ENCODE measurements around the gene SAMD8. TPM values are rescaled to one million over a fixed set of nuclear protein-coding genes. Genes with fewer than 3 reads are reported as not detected.

SAMD8 gene
- total RNA-seq, 1 experiment from 2014 or later: 23.6 TPM

DNA sequence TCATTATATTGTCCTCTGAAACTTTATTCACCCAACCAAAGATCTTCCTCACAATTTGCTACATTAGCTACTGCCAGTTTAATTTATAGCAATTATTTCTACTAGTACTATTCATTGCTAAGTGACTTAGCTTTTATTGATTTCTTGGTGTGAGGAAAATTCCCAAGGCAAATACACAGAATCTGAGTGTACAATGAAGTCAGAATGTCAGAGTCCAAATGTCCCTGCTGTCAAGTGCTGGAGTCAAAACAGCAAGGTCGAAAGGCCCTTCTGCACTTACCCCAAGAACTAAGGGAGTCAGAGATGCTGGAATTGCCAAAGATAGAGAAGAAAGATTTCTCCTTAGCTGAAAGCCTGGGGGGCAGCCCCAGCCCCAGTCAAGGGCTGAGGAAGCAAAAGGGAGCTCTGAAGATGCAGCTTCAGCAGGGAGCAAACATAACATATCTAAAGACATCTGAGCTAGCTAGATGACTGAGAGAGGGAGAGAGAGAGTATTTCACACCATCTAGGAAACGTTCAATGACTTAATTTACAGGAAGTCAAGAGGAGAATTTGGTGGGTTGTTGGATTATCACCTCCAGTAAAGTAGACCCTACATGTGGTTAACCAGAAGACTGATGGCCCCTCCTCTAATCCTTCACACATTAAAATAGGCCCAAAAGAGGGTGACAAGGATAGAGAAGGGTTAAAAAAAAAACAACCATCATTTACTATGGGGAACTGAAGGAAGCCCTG, 36.6 kb upstream of the SAMD8 start:
- CTCF ChIA-PET: no interaction called here

More for the DNA sequence above, 36.6 kb upstream of the SAMD8 start:
- no peaks in the 10 kb centered on the region for H3K9me3 ChIP-seq (ENCODE audit: control insufficient read depth in 1 of 2, insufficient read depth in 1 of 2, low read depth in 1 of 2, low read length in 2 of 2)
- DNase-seq (ENCODE audit: low read depth, low spot score): no peak
- no peak overlapping the region for H3K4me3 ChIP-seq (replicated peaks in 1 of 2; ENCODE audit: low read depth in 1 of 2, low read length in 2 of 2)
- H3K4me2 ChIP-seq (ENCODE audit: low read length): no peak overlapping the region
- no peak overlapping the region for H3K9ac ChIP-seq (ENCODE audit: low read length)
- BruUV-seq (replicated peaks): no TSS peak
- ATAC-seq: no peak
- TF ChIP-seq ZNF274 (IDR thresholded peaks at IDR 0.05; ENCODE audit: low read depth, low read length): no peak
- no peak for TF ChIP-seq FOSL1 (IDR thresholded peaks at IDR 0.05; ENCODE audit: low read depth)
- TF ChIP-seq CBX3 (IDR thresholded peaks at IDR 0.05; ENCODE audit: low read depth): no peak
- TF ChIP-seq, protein P1, sequence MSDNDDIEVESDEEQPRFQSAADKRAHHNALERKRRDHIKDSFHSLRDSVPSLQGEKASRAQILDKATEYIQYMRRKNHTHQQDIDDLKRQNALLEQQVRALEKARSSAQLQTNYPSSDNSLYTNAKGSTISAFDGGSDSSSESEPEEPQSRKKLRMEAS (IDR thresholded peaks at IDR 0.05): no peak
- no peak for TF ChIP-seq CEBPB (IDR thresholded peaks at IDR 0.05; ENCODE audit: low read depth)
- TF ChIP-seq, protein P2, sequence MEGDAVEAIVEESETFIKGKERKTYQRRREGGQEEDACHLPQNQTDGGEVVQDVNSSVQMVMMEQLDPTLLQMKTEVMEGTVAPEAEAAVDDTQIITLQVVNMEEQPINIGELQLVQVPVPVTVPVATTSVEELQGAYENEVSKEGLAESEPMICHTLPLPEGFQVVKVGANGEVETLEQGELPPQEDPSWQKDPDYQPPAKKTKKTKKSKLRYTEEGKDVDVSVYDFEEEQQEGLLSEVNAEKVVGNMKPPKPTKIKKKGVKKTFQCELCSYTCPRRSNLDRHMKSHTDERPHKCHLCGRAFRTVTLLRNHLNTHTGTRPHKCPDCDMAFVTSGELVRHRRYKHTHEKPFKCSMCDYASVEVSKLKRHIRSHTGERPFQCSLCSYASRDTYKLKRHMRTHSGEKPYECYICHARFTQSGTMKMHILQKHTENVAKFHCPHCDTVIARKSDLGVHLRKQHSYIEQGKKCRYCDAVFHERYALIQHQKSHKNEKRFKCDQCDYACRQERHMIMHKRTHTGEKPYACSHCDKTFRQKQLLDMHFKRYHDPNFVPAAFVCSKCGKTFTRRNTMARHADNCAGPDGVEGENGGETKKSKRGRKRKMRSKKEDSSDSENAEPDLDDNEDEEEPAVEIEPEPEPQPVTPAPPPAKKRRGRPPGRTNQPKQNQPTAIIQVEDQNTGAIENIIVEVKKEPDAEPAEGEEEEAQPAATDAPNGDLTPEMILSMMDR (IDR thresholded peaks at IDR 0.05 in 2 of 3, conservative IDR thresholded peaks at IDR 0.05 in 1 of 3; ENCODE audit: borderline replicate concordance in 1 of 3, insufficient read depth in 1 of 3, low read depth in 2 of 3, low read length in 2 of 3): no peak
- no peak for TF ChIP-seq ATF3 (IDR thresholded peaks at IDR 0.05)
- TF ChIP-seq EZH2phosphoT487 (IDR thresholded peaks at IDR 0.05; ENCODE audit: borderline replicate concordance): no peak
- no peaks in the 10 kb centered on the region for H3K27me3 ChIP-seq (ENCODE audit: insufficient read depth, low read length)
- ChIA-PET POLR2A (no interaction called here), RAD21 (ENCODE audit: low non-redundant PET in 1 of 2, low total read pairs in 2 of 2, uncharacterized antibody in 2 of 2, unreplicated experiment in 2 of 2) (no interaction called here)
- intact Hi-C loops (cut with micrococcal nuclease): no loop called here
- H3K36me3 ChIP-seq (ENCODE audit: control insufficient read depth in 1 of 2, insufficient read depth in 2 of 2, low read length in 2 of 2): no peaks in the 10 kb centered on the region
- no peaks in the 10 kb centered on the region for H3K9me2 ChIP-seq (ENCODE audit: insufficient read depth)
- H2AFZ ChIP-seq (ENCODE audit: low read depth, low read length, poor library complexity, severe bottlenecking): no peak overlapping the region
- H3K27ac ChIP-seq (ENCODE audit: low read depth, low read length): no peak overlapping the region
- no peaks in the 10 kb centered on the region for H4K20me1 ChIP-seq (ENCODE audit: insufficient read depth)
- H3K79me2 ChIP-seq (ENCODE audit: insufficient read depth, low read length): no peaks in the 10 kb centered on the region
- no peaks in the 10 kb centered on the region for H3K4me1 ChIP-seq (ENCODE audit: control insufficient read depth in 1 of 2, insufficient read depth in 2 of 2, low read length in 2 of 2)

All from HCT116 (cell line).